GM19035 (cell line): ENCODE results near the gene MAGI2.
"Not testable (repeated sequence)": the region's sequence is repeated elsewhere in the genome, so short reads cannot be mapped to it uniquely, and the experiment has no call there.

ENCODE experiments used
- ATAC-seq: cut with Tn5 transposase; IDR thresholded peaks from one replicate; pipeline ENCODE4 v1.9.1; 2021; ENCODE audit not compliant: unreplicated experiment

The MAGI2 gene

DNA sequence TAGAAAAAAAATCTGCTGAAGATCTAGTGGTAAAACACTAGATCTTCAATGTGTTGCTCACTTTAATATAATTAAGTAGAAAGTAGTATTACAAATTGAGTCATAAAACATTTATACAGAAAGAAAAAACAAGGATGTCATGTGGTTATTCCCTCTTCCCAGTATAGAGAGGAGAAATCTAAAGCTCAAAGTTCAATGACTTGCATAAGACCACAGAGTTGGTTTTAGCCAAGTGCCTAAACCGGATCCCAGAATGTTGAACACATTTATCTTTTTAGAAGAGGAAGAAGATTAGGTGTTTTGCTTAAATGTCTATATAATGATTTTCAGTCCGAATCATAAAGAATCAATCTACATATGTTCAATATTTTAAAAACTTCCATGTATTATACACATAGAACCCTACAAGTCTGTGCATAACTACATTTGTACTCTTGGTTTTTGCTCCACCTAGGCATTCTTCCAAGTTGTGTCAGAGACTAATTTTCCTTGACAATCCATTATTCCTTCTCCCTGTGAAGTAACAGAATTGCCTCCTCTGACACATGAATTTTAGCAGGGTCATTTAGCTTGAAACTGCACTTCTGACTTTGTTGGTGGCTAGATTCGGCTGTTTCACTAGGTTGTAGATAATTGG, 389.2 kb downstream of the MAGI2 start:
- no peak for ATAC-seq

DNA sequence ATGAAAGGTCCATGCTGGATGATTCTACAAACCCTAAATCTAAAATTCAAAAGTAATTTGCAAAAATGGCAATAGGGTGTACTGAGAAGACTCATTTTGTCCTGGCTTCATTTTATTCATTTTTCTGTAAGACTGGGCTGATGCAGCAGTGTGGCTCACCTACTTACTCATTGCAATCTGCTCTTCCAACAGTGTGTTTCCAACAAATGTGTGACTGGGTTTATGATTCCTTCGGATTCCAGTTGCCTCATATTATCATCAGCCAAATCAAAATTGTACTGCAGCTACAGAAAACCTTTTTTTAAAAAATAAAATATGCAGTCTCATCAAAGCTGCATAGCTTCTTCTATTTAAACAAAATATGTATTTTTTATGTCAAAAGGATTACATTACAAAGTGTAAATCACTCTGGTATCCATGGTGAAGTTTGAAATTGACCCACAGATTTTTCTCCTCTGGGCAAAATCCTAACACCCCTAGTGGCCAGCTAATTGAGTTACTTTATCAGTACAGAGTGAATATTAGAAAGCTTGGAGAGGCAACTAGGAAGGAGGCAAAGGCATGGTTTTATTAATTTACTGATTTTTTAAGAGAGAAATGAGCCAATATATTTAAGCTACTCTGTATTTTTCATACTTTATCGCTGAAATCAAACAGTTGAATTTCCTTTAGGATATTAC, 390.3 kb downstream of the MAGI2 start:
- ATAC-seq, result no peak

DNA sequence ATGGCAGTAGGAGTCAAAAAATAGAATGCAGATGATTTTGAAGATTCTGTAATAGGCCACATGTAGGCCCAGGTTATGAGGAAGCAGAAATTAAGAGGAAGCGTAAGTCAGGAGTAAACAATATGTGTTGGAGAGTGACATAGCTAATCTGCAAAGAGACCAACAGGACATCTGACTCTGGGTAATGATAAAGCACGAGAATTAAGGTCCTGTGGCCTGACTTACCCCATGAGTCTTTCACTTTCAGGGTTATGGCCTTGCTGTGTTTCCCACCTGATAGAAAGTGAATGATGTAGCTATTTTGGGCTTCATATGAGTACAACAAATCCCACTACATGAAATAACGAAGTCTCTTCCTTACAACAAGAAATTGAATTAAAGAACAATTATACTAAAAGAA, 393.0 kb downstream of the MAGI2 start:
- no peak for ATAC-seq

DNA sequence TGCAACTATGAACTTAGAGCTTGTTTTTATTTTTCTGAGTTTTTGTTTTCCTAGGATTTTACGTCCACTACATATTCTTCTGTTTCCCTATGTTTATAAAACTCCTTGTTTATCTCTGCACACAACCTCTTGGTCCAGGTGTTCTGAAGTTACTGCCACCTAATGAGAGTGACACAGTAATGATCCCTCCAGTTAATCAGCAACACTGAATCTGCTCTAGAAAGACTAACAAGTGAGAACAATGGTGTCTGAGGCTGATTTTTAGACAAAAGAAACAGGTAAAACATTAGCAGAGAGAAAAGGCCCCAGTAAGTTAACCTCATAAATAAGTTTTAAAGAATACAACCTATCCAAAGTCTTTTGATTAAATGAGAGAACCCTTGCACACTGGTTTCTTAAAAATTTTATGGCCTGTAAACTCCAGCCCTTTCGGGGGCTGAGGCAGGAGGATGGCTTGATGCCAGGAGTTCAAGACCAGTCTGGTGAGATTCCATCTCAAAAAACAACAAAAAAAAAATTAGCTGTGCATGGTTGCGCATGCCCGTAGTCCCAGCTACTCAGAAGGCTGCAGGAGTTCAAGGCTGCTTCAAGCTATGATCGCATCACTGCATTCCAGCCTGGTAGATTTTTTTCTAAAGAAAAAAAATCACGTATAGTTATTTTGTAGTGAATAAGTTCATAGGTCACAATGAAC, 397.6 kb downstream of the MAGI2 start:
- ATAC-seq, result no peak

DNA sequence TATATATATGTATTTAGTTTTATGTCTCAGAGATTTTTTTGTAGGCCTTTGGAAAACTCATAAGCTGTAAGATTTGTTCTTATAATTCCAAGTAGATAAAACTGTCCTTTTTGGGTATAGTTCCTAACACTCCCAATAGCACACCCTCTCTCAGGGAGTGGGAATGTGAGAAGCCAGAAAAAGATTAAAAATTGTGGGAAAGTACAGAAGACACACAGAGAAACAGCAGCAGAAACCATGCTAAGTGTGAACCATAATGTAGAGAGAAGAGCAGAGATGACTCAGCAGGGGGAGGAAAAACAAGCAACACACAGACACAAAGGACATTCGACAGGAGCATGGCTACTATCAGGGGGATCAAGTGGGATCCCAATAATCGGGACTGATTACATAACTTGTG, 401.6 kb downstream of the MAGI2 start:
- ATAC-seq, result no peak

DNA sequence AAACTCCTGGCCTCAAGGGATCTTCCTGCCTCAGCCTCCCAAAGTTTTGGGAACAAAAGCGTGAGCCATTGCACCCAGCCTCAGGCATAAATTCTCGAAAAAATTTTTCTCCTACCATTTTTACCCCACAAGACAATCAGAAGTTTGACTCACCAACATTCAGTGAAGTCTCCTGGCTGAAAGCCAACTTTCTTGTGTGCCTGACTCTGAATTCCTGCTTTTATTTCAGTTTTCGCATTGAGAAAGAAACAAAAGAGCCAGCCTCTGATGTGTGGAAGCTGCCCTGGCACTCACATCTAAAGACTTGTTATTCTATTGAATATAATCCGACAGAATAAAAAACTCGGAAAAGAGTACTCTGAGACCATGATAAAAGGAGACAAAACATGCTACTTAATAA, 402.9 kb downstream of the MAGI2 start:
- ATAC-seq, result no peak

DNA sequence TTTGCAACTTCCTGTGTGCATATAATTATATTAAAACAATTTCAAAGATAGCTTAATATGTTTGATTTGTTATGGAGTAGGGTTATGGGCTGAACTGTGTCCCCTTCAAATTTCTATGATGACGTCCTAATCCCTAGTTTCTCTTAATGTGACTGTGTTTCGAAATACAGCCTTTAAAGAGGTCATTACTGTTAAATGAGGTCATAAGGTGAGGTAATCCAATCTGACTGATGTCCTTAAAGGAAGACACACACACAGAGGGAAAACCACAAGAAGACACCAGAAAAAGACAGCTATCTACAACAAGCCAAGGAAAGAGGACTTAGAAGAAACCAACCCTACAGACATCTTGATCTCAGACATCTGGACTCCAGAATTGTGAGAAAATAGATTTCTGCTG, 407.4 kb downstream of the MAGI2 start:
- ATAC-seq, result no peak

DNA sequence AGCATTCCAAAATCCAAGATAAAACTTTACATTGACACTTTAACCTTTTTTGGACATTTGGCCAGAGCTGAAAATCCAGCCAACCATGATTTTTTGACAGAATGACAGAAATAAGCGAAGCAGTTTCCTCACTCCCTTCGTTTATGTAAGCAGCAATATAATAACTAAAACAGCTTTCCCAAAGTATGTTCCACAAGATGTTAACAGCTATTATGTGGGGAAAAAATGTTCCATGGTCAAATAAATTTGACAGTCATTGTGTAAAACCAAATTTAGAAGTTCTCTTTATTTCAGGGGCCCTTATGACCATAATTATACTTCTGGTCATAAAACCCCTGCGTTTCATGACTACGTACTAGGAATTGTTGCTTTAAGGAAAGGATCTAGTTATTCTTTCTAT, 416.5 kb downstream of the MAGI2 start:
- no peak for ATAC-seq

DNA sequence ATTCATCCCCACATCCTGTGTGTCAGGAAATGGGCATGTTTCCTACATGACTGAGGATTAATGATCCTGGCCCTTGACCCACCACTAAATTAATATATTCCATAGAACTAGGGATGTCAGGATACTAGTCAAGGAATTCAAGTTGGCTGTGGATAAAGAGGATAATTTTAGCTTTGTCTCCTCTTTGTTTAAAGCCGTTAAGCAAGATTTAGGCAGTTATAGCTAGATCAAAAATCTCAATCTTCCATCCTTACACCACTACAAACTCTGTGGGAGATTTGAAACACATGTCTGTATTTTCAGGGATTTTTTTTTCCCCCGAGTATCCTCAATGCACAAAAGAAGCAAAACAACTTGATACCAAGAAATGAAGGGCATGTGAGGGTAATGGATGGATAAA, 417.1 kb downstream of the MAGI2 start:
- no peak for ATAC-seq

DNA sequence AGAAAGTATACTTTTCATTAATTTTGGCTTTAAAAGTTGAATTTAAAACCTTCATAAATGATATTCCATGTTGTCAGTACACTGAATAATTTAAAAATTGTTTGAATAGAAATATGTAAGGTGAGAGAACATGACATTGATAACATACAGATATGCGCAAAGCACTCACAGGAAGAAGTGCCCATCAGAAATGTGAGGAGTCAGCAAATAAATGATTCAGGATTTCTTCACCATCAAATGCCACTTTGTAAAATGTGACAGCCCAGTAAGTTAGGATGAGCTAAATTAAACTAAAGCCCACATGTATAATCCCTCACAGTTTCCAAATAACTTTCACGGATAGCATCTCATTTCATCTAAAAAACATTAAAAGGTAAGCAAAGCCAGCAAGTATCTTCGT, 417.6 kb downstream of the MAGI2 start:
- ATAC-seq, result no peak

DNA sequence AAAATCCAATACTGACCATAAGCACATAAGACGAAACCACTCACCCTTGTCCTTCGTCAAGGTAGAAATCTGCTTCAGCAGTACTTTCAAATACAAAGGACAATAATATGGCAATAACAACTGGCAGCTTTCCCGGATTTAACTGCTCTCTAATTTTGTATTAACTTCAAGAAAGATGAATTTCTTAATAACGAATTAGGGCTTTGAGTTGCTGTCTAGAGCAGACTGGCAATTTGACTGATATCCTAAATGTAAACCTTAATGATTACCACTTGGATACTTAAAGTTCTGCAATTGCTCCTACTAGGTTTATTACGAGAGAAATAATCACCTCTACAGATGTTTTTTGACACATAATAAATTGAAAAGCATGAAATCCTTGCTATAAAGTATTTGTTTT, 418.7 kb downstream of the MAGI2 start:
- no peak for ATAC-seq

DNA sequence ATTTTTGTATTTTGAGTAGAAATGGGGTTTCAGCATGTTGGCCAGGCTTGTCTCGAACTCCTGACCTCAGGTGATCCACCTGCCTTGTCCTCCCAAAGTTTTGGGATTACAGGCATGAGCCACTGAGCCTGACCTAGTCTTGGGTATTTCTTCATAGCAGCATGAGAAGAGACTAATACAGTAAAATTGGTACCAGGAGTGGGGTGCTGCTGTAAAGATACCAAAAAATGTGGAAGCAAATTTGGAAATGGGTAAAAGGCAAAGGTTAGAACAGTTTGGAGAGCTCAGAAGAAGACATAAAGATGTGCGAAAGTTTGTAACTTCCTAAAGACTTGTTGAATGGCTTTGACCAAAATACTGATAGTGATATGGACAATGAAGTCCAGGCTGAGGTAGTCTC, 433.8 kb downstream of the MAGI2 start:
- not testable (repeated sequence) for ATAC-seq

DNA sequence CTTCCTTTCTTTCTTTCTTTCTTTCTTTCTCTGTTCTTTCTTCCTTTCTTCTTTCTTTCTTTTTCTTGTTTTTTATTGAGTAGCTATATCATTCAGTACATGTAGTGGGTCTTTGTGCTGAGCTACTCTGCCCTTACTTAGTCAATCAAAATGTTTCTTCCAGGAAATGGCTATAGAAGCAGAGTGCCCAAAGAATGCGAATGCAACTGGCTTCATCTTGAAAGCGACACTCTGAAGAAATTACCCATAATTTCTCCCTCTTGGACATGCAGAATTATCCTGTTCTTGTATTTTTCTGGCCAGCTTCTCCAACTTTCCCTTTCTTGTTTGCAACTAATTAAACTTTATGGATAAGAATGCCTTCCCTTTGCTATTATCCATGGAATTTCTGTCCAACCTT, 441.5 kb downstream of the MAGI2 start:
- ATAC-seq, result no peak

DNA sequence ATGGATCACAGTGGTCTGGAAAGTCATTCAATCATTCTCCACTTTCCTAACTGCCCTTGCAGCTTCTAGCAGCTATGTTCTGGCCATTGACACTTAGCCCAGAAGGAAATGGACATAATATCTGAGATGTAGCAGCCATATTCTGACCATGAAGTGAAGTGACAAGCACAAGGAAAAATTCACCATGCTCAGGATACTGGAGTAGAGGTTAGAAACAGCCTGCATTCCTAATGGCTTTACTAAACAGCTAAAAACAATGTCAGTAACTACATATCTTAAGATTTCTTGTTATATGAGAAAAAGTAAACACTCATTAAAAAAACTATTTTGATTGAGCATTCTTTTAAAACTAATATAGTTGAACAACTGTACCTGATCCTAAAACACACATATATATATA, 443.8 kb downstream of the MAGI2 start:
- ATAC-seq, result no peak

DNA sequence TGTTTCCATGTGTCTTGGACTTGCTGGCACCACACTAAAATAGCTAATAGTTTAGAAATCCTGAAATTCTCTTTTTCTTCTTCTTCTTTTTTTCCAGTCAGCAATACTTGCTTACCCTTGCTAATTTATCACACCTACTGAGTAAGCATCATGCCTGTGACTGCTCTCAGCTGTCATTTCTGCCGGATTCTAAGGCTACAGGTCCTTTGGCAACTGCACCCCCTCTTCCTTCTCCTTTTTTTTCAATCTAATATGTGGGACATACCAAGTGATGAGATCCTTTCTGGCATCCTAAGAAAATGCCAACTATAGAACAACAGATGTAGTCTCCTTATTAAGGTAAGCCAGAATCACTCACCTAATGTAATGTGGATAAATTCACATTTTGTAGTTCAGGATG, 444.7 kb downstream of the MAGI2 start:
- ATAC-seq, result no peak

DNA sequence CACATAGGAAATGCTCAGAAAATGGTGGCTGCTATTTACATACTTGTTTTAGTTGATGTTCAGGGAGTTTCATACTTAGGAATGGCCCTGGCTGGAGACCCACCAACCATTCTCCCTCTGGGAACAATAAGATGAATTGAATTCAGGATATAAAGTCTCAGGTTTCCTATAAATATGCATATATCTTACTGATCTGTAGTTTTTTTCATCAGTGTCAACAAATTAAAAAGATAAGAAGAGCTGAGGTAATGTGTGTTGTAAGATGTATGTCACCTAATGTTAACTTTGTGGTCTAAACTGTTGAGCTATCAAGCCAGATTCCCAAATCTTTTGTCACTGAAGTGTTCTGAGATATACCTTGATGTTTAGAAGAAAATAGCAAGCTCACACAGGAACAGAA, 457.5 kb downstream of the MAGI2 start:
- no peak for ATAC-seq

DNA sequence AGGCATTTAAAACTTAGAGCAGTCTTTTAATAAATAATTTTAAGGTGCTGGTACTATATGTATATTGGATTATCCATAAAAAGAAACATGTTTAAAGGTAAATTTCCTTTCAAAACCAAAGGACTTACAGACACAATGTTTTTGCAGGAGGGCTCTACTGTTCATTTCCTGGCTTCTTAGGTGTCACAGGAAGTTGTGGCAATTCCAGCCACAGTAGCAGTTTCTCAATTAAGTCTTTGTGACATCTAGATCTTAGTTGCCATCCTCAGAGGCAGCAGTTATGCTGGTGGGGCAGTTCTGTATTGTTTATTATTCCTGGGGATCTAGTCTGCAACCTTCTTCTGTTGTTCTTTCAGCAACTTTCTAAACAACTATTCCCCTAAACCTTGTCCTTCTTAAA, 460.1 kb downstream of the MAGI2 start:
- no peak for ATAC-seq

DNA sequence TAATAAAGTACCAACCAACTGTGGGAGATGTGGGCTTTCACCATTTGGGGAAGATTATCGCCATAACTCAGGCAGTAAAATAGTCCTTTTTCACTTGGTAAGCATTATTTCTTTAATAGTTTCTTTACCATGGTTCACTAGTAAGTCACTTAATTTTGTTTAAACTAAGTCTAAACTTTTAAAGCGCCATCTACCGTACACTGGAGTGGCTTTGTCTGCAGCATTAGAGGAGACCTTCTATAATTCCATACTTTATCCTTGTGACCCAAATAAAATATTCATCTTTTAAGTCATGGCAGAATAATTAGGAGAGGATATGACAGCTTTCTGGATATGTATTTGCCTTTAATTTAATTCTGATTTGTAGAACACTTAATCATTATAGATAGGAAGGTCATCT, 468.0 kb downstream of the MAGI2 start:
- no peak for ATAC-seq

DNA sequence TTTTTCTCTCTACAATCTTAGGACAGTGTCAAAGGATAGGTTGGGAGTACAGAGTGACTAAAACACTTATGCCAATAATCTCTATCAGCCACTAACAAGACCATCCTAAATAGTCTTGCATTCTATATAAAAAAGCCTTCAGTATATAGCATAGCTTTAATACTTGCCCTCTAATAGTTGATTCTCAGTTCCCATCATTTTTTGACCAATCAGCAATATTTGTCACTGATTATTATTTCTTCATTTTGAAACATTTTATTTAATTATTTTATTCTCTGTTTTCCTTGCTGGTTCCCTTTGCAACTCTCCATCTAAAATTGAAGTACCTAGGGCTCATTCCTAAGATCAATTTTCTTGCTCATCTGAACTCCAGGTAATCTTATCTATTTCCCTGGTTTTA, 470.0 kb downstream of the MAGI2 start:
- ATAC-seq, result no peak

DNA sequence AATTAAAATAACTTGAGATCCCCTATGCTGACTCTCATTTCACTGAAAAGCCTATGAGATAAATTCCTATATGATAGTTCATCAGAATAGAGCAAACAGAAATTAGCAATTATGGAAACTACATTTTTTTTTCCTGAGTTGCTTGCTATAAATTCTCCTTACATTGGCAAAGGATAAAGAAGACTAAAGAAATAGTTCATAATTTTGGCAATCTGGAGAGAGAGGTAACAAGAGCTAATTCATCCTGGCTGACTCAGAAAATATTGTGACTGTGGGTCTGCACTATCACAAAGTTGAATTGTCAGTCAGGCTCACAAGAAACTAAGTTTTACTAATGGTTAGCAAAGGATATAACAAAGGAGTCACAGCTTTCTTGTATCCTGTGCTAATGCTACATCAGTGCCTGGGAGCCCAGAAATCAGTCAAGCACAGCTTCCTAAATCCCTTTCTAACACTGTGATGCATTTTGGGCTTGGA, 483.0 kb downstream of the MAGI2 start:
- ATAC-seq, result no peak

DNA sequence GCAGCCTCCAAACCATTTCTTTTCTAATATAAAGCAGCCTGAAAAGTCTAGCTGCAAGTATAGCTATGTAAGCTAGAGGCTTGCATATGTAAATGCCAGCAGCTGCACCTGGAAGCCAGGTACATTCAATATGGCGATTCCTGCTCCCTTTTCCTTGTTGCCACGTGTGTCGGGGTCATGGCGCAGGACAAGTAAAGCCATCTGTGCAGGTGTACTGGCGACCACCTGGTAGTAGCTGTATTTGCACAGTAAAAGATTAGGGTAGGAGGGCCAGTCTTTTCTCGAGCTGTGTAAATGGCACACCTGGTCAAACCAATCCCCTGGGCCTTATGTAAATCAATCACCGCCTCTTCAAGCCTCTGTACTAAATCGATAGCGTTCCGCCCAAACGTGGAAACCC, 484.5 kb downstream of the MAGI2 start:
- no peak for ATAC-seq

DNA sequence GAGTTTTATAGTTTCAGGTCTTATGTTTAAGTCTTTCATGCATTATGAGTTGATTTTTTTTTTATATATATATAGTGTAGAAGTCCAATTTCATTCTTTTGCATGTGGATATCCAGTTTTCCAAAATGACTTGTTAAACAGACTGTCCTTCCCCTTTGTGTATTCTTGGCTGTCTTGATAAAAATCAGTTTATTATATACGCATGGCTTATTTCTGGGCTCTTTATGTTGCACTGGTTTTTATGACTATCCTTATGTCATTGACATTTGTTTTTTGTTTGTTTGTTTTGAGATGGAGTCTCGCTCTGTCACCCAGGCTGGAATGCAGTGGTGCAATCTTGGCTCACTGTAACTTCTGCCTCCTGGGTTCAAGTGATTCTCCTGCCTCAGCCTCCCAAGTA, 485.9 kb downstream of the MAGI2 start:
- ATAC-seq, result not testable (repeated sequence)
